GM23338 (cell line): ENCODE measurements around the gene CDYL. TPM values are rescaled to one million over a fixed set of nuclear protein-coding genes. Genes with fewer than 3 reads are reported as not detected.

ENCODE experiments used
- ATAC-seq: fragments of 200-7000 bp; cut with Tn5 transposase; 3 replicates; pipeline ENCODE4 v1.9.1; 2020
- DNase-seq: peaks from one replicate; pipeline ENCODE4 v3.0.0-alpha.2; 2015; ENCODE audit warnings: low spot score
- H2AFZ ChIP-seq: fragments of 200-600 bp; sonication (generic); 2 replicates; pipeline ENCODE4 v1.8.0; 2016; ENCODE audit warnings: antibody characterized with exemption, mild to moderate bottlenecking, moderate library complexity
- H3F3A ChIP-seq: fragments of 200-600 bp; sonication (generic); replicated peaks from 2 replicates; pipeline ENCODE4 v1.8.0; 2017; ENCODE audit warnings: antibody characterized with exemption, mixed run types, low read depth
- H3K27ac ChIP-seq: fragments of 200-600 bp; sonication (generic); 2 replicates; pipeline ENCODE4 v1.6.1; 2016; ENCODE audit warnings: low read depth
- H3K27me3 ChIP-seq: fragments of 200-600 bp; sonication (generic); 2 replicates; pipeline ENCODE4 v1.8.0; 2016; ENCODE audit warnings: mild to moderate bottlenecking, mixed run types, moderate library complexity; ENCODE audit not compliant: insufficient read depth
- H3K36me3 ChIP-seq: fragments of 200-600 bp; sonication (generic); 2 replicates; pipeline ENCODE4 v1.8.0; 2016; ENCODE audit warnings: mild to moderate bottlenecking; ENCODE audit not compliant: insufficient read depth
- H3K4me1 ChIP-seq: fragments of 200-600 bp; sonication (generic); 2 replicates; pipeline ENCODE4 v1.8.0; 2016; ENCODE audit warnings: mild to moderate bottlenecking, moderate library complexity; ENCODE audit not compliant: insufficient read depth
- H3K4me2 ChIP-seq: fragments of 200-600 bp; sonication (generic); 2 replicates; pipeline ENCODE4 v1.7.1; 2017; ENCODE audit warnings: mixed run types
- H3K4me3 ChIP-seq: fragments of 200-600 bp; sonication (generic); 2 replicates; pipeline ENCODE4 v1.6.1; 2016; ENCODE audit warnings: mixed run types
- H3K79me2 ChIP-seq: fragments of 200-600 bp; sonication (generic); replicated peaks from 2 replicates; pipeline ENCODE4 v1.8.0; 2017; ENCODE audit warnings: mild to moderate bottlenecking; ENCODE audit not compliant: insufficient read depth
- H3K9me2 ChIP-seq: fragments of 200-600 bp; sonication (generic); 2 replicates; pipeline ENCODE4 v1.8.0; 2017; ENCODE audit not compliant: insufficient read depth
- H4K20me1 ChIP-seq: fragments of 200-600 bp; sonication (generic); replicated peaks from 2 replicates; pipeline ENCODE4 v1.8.0; 2017; ENCODE audit warnings: mild to moderate bottlenecking; ENCODE audit not compliant: insufficient read depth
- H3K27ac Mint-ChIP-seq: 2 replicates; pipeline ENCODE4 v1.8.0; 2020; ENCODE audit warnings: inconsistent platforms, mild to moderate bottlenecking, moderate library complexity, mixed read lengths
- H3K27me3 Mint-ChIP-seq: 3 replicates; pipeline ENCODE4 v1.8.0; 2022; ENCODE audit warnings: low read depth, mild to moderate bottlenecking, moderate library complexity, mixed read lengths, inconsistent platforms; ENCODE audit not compliant: insufficient read depth, poor library complexity
- H3K36me3 Mint-ChIP-seq: 3 replicates; pipeline ENCODE4 v1.8.0; 2021; ENCODE audit warnings: low read depth, mild to moderate bottlenecking, inconsistent platforms, moderate library complexity, mixed read lengths
- H3K4me1 Mint-ChIP-seq: 3 replicates; pipeline ENCODE4 v1.8.0; 2020; ENCODE audit warnings: mild to moderate bottlenecking, inconsistent platforms, mixed read lengths
- H3K4me3 Mint-ChIP-seq: 3 replicates; pipeline ENCODE4 v1.8.0; 2021; ENCODE audit warnings: moderate library complexity, mild to moderate bottlenecking, inconsistent platforms, mixed read lengths
- H3K9me3 Mint-ChIP-seq: 3 replicates; pipeline ENCODE4 v1.8.0; 2020; ENCODE audit warnings: moderate library complexity, mild to moderate bottlenecking, inconsistent platforms, mixed read lengths
- CREB1 ChIP-seq: fragments of 250-450 bp; sonication (Bioruptor Pico); IDR thresholded peaks from 2 replicates; pipeline ENCODE4 v1.5.0; 2020; ENCODE audit warnings: low read depth, mild to moderate bottlenecking, moderate library complexity
- EZH2phosphoT487 ChIP-seq: fragments of 200-600 bp; sonication (generic); IDR thresholded peaks from one replicate; pipeline ENCODE4 v1.8.1; 2018; ENCODE audit warnings: antibody characterized with exemption; ENCODE audit not compliant: unreplicated experiment
- polyA plus RNA-seq: library from polyadenylated mRNA; unstranded; fragments of >200 nt; fragmentation: Nextera tagmentation; extraction: Ambion mirVana; gene quantifications from 2 replicates; pipeline ENCODE4 v1.2.1, GENCODE V29; 2016
- total RNA-seq: library from RNA; depleted of rRNA; stranded (reverse); fragments of >200 nt; shearing (Covaris generic); gene quantifications from 2 replicates; pipeline ENCODE4 v1.2.3, GENCODE V29; 2014
- TF ChIP-seq, protein P1 (sequence below): IDR thresholded peaks from one replicate; pipeline ENCODE4 v1.6.1; 2018; ENCODE audit warnings: antibody characterized with exemption; ENCODE audit not compliant: unreplicated experiment
- TF ChIP-seq, protein P2 (sequence below): IDR thresholded peaks from 2 replicates; pipeline ENCODE4 v1.6.1; 2016; ENCODE audit warnings: antibody characterized with exemption
- TF ChIP-seq, protein P3 (sequence below): fragments of 250-450 bp; sonication (Bioruptor Pico); IDR thresholded peaks from 2 replicates; pipeline ENCODE4 v1.5.0; 2020; ENCODE audit warnings: mild to moderate bottlenecking, moderate library complexity
- TF ChIP-seq, protein P4 (sequence below), 2 experiments: fragments of 200-600 bp in 1 of 2; sonication (generic) in 1 of 2; conservative IDR thresholded peaks; 2 replicates each; pipeline versions ENCODE4 v1.5.1 to v1.6.1; 2016 to 2017; ENCODE audit warnings: antibody characterized with exemption in 2 of 2, low read depth in 2 of 2, mild to moderate bottlenecking in 2 of 2, moderate library complexity in 1 of 2

Gene CDYL
- total and polyA plus RNA-seq, 2 experiments from 2014 or later = 67.2 to 128 TPM

DNA sequence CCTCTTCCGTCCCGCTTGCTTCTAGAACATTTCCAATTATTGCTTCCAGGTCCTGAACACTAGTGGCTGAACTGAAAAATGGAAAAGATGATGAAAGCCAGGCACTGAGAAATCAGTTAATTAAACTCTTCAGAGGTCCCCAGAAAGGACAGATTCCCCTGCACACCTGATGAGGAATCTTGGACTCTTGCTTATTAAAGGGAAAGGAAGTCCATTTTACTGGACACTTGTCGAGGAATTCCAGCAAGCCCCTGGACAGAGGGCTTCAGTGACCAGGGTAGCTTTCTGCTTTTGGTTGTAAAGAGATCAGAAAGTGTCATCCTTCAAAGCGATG lies 47.8 kb upstream of the CDYL start (continued):
- TF ChIP-seq, protein P1, sequence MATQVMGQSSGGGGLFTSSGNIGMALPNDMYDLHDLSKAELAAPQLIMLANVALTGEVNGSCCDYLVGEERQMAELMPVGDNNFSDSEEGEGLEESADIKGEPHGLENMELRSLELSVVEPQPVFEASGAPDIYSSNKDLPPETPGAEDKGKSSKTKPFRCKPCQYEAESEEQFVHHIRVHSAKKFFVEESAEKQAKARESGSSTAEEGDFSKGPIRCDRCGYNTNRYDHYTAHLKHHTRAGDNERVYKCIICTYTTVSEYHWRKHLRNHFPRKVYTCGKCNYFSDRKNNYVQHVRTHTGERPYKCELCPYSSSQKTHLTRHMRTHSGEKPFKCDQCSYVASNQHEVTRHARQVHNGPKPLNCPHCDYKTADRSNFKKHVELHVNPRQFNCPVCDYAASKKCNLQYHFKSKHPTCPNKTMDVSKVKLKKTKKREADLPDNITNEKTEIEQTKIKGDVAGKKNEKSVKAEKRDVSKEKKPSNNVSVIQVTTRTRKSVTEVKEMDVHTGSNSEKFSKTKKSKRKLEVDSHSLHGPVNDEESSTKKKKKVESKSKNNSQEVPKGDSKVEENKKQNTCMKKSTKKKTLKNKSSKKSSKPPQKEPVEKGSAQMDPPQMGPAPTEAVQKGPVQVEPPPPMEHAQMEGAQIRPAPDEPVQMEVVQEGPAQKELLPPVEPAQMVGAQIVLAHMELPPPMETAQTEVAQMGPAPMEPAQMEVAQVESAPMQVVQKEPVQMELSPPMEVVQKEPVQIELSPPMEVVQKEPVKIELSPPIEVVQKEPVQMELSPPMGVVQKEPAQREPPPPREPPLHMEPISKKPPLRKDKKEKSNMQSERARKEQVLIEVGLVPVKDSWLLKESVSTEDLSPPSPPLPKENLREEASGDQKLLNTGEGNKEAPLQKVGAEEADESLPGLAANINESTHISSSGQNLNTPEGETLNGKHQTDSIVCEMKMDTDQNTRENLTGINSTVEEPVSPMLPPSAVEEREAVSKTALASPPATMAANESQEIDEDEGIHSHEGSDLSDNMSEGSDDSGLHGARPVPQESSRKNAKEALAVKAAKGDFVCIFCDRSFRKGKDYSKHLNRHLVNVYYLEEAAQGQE = no peak
- TF ChIP-seq, protein P2, sequence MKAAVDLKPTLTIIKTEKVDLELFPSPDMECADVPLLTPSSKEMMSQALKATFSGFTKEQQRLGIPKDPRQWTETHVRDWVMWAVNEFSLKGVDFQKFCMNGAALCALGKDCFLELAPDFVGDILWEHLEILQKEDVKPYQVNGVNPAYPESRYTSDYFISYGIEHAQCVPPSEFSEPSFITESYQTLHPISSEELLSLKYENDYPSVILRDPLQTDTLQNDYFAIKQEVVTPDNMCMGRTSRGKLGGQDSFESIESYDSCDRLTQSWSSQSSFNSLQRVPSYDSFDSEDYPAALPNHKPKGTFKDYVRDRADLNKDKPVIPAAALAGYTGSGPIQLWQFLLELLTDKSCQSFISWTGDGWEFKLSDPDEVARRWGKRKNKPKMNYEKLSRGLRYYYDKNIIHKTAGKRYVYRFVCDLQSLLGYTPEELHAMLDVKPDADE = no peak
- no peak for TF ChIP-seq CREB1 (CRISPR knock-in tag)
- TF ChIP-seq, protein P3, sequence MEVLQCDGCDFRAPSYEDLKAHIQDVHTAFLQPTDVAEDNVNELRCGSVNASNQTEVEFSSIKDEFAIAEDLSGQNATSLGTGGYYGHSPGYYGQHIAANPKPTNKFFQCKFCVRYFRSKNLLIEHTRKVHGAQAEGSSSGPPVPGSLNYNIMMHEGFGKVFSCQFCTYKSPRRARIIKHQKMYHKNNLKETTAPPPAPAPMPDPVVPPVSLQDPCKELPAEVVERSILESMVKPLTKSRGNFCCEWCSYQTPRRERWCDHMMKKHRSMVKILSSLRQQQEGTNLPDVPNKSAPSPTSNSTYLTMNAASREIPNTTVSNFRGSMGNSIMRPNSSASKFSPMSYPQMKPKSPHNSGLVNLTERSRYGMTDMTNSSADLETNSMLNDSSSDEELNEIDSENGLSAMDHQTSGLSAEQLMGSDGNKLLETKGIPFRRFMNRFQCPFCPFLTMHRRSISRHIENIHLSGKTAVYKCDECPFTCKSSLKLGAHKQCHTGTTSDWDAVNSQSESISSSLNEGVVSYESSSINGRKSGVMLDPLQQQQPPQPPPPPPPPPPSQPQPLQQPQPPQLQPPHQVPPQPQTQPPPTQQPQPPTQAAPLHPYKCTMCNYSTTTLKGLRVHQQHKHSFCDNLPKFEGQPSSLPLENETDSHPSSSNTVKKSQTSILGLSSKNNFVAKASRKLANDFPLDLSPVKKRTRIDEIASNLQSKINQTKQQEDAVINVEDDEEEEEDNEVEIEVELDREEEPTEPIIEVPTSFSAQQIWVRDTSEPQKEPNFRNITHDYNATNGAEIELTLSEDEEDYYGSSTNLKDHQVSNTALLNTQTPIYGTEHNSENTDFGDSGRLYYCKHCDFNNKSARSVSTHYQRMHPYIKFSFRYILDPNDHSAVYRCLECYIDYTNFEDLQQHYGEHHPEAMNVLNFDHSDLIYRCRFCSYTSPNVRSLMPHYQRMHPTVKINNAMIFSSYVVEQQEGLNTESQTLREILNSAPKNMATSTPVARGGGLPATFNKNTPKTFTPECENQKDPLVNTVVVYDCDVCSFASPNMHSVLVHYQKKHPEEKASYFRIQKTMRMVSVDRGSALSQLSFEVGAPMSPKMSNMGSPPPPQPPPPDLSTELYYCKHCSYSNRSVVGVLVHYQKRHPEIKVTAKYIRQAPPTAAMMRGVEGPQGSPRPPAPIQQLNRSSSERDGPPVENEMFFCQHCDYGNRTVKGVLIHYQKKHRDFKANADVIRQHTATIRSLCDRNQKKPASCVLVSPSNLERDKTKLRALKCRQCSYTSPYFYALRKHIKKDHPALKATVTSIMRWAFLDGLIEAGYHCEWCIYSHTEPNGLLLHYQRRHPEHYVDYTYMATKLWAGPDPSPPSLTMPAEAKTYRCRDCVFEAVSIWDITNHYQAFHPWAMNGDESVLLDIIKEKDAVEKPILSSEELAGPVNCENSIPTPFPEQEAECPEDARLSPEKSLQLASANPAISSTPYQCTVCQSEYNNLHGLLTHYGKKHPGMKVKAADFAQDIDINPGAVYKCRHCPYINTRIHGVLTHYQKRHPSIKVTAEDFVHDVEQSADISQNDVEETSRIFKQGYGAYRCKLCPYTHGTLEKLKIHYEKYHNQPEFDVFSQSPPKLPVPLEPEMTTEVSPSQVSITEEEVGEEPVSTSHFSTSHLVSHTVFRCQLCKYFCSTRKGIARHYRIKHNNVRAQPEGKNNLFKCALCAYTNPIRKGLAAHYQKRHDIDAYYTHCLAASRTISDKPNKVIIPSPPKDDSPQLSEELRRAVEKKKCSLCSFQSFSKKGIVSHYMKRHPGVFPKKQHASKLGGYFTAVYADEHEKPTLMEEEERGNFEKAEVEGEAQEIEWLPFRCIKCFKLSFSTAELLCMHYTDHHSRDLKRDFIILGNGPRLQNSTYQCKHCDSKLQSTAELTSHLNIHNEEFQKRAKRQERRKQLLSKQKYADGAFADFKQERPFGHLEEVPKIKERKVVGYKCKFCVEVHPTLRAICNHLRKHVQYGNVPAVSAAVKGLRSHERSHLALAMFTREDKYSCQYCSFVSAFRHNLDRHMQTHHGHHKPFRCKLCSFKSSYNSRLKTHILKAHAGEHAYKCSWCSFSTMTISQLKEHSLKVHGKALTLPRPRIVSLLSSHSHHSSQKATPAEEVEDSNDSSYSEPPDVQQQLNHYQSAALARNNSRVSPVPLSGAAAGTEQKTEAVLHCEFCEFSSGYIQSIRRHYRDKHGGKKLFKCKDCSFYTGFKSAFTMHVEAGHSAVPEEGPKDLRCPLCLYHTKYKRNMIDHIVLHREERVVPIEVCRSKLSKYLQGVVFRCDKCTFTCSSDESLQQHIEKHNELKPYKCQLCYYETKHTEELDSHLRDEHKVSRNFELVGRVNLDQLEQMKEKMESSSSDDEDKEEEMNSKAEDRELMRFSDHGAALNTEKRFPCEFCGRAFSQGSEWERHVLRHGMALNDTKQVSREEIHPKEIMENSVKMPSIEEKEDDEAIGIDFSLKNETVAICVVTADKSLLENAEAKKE (CRISPR knock-in tag) = no peak

DNA sequence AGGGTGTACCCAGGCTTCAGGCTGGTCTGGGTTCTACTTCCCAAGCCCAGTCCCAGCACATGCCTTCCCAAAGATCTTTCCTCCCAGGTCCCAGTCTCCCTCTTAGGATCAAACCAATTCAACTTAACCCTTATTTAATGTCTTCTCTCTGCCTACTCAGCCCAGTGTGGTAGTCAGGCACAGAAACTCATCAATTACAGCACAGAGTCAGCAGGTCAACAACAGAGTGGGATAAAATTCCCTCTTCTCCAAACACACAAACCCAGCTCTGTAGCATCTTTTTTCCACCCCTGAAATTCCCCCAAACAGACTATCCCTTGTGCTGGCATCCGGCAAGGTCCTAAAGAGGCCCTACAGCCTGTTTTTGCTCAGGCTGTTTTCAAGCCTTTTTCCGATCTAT lies 47.3 kb upstream of the CDYL start:
- DNase-seq = no peak
- Histone ChIP-seq H3K4me2 (no peak overlapping the region), H4K20me1 (no peaks in the 10 kb centered on the region), H3K27me3 (no peaks in the 10 kb centered on the region), H3K4me3 (no peak overlapping the region), H2AFZ (peak overlapping the region; percentile 14; the same call in 1 of the 2 replicates), H3K27ac (no peak overlapping the region), H3K36me3 (no peaks in the 10 kb centered on the region), H3K79me2 (no peaks in the 10 kb centered on the region), H3K9me2 (no peaks in the 10 kb centered on the region), H3F3A (no peaks in the 10 kb centered on the region), H3K4me1 (peaks cover 12% of the 10 kb centered on the region)
- Mint-ChIP-seq H3K27ac (no peak overlapping the region), H3K36me3 (no peaks in the 10 kb centered on the region), H3K4me3 (no peak overlapping the region), H3K27me3 (peaks cover 5% of the 10 kb centered on the region), H3K4me1 (peaks cover 27% of the 10 kb centered on the region), H3K9me3 (no peaks in the 10 kb centered on the region)
- no peak for ATAC-seq
- TF ChIP-seq EZH2phosphoT487 = no peak
- TF ChIP-seq, protein P4, sequence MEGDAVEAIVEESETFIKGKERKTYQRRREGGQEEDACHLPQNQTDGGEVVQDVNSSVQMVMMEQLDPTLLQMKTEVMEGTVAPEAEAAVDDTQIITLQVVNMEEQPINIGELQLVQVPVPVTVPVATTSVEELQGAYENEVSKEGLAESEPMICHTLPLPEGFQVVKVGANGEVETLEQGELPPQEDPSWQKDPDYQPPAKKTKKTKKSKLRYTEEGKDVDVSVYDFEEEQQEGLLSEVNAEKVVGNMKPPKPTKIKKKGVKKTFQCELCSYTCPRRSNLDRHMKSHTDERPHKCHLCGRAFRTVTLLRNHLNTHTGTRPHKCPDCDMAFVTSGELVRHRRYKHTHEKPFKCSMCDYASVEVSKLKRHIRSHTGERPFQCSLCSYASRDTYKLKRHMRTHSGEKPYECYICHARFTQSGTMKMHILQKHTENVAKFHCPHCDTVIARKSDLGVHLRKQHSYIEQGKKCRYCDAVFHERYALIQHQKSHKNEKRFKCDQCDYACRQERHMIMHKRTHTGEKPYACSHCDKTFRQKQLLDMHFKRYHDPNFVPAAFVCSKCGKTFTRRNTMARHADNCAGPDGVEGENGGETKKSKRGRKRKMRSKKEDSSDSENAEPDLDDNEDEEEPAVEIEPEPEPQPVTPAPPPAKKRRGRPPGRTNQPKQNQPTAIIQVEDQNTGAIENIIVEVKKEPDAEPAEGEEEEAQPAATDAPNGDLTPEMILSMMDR (conservative IDR thresholded peaks at IDR 0.05; ENCODE audit: low read depth in 2 of 2) = no peak
